ENCODE measurements around the gene FLOT1. TPM values are rescaled to one million over a fixed set of nuclear protein-coding genes. Genes with fewer than 3 reads are reported as not detected.

FLOT1 gene
- total and polyA plus RNA-seq, 2 of the 13 experiments (the other 11 are each of a cell fraction or from before 2014, with no cell fraction given), result 82.3 to 130 TPM

DNA sequence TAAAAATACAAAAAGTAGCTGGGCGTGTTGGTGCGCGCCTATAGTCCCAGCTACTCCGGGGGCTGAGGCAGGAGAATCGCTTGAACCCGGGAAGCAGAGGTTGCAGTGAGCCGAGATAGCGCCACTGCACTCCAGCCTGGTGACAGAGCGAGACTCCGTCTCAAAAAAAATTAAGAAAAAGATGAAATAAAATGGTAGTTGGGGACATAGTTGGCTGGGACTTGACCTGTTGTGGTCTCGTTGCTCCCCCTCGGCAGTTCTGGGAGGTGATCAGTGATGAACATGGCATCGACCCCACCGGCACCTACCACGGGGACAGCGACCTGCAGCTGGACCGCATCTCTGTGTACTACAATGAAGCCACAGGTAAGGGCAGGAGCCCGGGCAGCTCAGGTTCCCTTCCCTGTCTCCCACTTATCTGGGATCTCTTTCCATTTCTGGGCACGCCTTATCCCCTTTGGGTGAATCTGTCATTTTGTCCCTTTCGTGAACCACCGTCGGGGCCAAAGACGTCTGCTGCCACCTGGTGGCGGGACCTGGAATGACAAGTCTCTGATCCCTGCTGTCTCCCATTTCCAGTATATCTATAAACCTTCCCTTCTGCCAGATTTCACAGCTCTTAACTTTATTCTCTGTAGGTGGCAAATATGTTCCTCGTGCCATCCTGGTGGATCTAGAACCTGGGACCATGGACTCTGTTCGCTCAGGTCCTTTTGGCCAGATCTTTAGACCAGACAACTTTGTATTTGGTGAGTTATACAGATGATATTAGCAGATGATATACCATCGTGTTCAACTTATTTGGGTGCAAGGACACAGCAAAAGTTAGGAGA lies 20.0 kb downstream of the FLOT1 start (continued):
- TF ChIP-seq, protein P1, sequence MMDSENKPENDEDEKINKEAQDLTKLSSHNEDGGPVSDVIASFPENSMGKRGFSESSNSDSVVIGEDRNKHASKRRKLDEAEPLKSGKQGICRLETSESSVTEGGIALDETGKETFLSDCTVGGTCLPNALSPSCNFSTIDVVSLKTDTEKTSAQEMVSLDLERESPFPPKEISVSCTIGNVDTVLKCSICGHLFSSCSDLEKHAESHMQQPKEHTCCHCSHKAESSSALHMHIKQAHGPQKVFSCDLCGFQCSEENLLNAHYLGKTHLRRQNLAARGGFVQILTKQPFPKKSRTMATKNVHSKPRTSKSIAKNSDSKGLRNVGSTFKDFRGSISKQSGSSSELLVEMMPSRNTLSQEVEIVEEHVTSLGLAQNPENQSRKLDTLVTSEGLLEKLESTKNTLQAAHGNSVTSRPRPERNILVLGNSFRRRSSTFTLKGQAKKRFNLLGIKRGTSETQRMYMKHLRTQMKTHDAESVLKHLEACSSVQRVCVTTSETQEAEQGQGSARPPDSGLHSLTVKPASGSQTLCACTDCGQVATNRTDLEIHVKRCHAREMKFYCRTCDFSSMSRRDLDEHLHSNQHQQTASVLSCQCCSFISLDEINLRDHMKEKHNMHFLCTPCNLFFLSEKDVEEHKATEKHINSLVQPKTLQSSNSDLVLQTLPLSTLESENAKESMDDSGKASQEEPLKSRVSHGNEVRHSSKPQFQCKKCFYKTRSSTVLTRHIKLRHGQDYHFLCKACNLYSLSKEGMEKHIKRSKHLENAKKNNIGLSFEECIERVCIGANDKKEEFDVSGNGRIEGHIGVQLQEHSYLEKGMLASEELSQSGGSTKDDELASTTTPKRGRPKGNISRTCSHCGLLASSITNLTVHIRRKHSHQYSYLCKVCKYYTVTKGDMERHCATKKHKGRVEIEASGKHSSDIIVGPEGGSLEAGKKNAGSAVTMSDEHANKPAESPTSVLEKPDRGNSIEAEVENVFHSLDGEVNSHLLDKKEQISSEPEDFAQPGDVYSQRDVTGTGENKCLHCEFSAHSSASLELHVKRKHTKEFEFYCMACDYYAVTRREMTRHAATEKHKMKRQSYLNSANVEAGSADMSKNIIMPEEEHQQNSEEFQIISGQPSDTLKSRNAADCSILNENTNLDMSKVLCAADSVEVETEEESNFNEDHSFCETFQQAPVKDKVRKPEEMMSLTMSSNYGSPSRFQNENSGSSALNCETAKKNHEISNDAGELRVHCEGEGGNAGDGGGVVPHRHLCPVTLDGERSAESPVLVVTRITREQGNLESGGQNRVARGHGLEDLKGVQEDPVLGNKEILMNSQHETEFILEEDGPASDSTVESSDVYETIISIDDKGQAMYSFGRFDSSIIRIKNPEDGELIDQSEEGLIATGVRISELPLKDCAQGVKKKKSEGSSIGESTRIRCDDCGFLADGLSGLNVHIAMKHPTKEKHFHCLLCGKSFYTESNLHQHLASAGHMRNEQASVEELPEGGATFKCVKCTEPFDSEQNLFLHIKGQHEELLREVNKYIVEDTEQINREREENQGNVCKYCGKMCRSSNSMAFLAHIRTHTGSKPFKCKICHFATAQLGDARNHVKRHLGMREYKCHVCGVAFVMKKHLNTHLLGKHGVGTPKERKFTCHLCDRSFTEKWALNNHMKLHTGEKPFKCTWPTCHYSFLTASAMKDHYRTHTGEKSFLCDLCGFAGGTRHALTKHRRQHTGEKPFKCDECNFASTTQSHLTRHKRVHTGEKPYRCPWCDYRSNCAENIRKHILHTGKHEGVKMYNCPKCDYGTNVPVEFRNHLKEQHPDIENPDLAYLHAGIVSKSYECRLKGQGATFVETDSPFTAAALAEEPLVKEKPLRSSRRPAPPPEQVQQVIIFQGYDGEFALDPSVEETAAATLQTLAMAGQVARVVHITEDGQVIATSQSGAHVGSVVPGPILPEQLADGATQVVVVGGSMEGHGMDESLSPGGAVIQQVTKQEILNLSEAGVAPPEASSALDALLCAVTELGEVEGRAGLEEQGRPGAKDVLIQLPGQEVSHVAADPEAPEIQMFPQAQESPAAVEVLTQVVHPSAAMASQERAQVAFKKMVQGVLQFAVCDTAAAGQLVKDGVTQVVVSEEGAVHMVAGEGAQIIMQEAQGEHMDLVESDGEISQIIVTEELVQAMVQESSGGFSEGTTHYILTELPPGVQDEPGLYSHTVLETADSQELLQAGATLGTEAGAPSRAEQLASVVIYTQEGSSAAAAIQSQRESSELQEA (CRISPR knock-in tag; IDR thresholded peaks at IDR 0.05; ENCODE audit: not compliant biosample characterization), result no peak
- no peak for TF ChIP-seq DMAP1 (CRISPR knock-in tag; IDR thresholded peaks at IDR 0.05)
- TF ChIP-seq, protein P2, sequence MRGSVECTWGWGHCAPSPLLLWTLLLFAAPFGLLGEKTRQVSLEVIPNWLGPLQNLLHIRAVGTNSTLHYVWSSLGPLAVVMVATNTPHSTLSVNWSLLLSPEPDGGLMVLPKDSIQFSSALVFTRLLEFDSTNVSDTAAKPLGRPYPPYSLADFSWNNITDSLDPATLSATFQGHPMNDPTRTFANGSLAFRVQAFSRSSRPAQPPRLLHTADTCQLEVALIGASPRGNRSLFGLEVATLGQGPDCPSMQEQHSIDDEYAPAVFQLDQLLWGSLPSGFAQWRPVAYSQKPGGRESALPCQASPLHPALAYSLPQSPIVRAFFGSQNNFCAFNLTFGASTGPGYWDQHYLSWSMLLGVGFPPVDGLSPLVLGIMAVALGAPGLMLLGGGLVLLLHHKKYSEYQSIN (CRISPR knock-in tag; IDR thresholded peaks at IDR 0.05; ENCODE audit: borderline replicate concordance), result no peak
- peak; percentile 92; the same call in 1 of the 2 replicates for TF ChIP-seq SMYD3 (CRISPR knock-in tag; IDR thresholded peaks at IDR 0.05)
- no peak for TF ChIP-seq ZNF234 (CRISPR knock-in tag; conservative IDR thresholded peaks at IDR 0.05)
- TF ChIP-seq ZNF10 (CRISPR knock-in tag; IDR thresholded peaks at IDR 0.05; ENCODE audit: borderline replicate concordance, low read depth), result no peak
- TF ChIP-seq ZKSCAN1 (IDR thresholded peaks at IDR 0.05; ENCODE audit: low read length), result no peak
- peak; percentile 35; the same call in 1 of the 2 replicates for TF ChIP-seq BHLHE40 (IDR thresholded peaks at IDR 0.05; ENCODE audit: low read length)
- TF ChIP-seq SIN3B (IDR thresholded peaks at IDR 0.05; ENCODE audit: low read length), result peak; percentile 31; the same call in 1 of the 2 replicates
- no peak for TF ChIP-seq ZBTB46 (CRISPR knock-in tag; IDR thresholded peaks at IDR 0.05; ENCODE audit: borderline replicate concordance)
- TF ChIP-seq SIX4 (CRISPR knock-in tag; IDR thresholded peaks at IDR 0.05), result no peak
- TF ChIP-seq MEIS1 (CRISPR knock-in tag; IDR thresholded peaks at IDR 0.05; ENCODE audit: borderline replicate concordance), result peak; percentile 26; the same call in 1 of the 2 replicates
- TF ChIP-seq TBX2 (CRISPR knock-in tag; IDR thresholded peaks at IDR 0.05; ENCODE audit: borderline replicate concordance), result peak; percentile 40; the same call in 1 of the 2 replicates
- TF ChIP-seq, protein P3, sequence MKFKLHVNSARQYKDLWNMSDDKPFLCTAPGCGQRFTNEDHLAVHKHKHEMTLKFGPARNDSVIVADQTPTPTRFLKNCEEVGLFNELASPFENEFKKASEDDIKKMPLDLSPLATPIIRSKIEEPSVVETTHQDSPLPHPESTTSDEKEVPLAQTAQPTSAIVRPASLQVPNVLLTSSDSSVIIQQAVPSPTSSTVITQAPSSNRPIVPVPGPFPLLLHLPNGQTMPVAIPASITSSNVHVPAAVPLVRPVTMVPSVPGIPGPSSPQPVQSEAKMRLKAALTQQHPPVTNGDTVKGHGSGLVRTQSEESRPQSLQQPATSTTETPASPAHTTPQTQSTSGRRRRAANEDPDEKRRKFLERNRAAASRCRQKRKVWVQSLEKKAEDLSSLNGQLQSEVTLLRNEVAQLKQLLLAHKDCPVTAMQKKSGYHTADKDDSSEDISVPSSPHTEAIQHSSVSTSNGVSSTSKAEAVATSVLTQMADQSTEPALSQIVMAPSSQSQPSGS (CRISPR knock-in tag; IDR thresholded peaks at IDR 0.05), result 0 out of 2 replicates have a peak, but pooled peaks have one; percentile 36
- TF ChIP-seq YEATS2 (CRISPR knock-in tag; IDR thresholded peaks at IDR 0.05; ENCODE audit: borderline replicate concordance), result peak; percentile 45; the same call in 1 of the 2 replicates
- no peak for TF ChIP-seq GABPA (IDR thresholded peaks at IDR 0.05; ENCODE audit: low read depth, low read length)
- TF ChIP-seq GABPA (CRISPR knock-in tag; IDR thresholded peaks at IDR 0.05; ENCODE audit: low read depth), result peak; percentile 28; the same call in 1 of the 2 replicates
